Measurements from ENCODE around the gene JTB. TPM values are rescaled to one million over a fixed set of nuclear protein-coding genes. Genes with fewer than 3 reads are reported as not detected.

JTB gene
- total and polyA plus RNA-seq, 9 of the 15 experiments (the other 6 are each of a cell fraction or from before 2014, with no cell fraction given) = 24.7 to 308 (median 151) TPM

- TF ChIP-seq CHD4 (IDR thresholded peaks at IDR 0.05; ENCODE audit: insufficient read depth, insufficient replicate concordance, low read depth, low read length, poor library complexity, severe bottlenecking) (no peak), RBFOX2 (IDR thresholded peaks at IDR 0.05; ENCODE audit: low read depth, low read length) (no peak), KDM1A (IDR thresholded peaks at IDR 0.05) (no peak), ATF4 (CRISPR knock-in tag; IDR thresholded peaks at IDR 0.05) (no peak), ESRRB (CRISPR knock-in tag; IDR thresholded peaks at IDR 0.05; ENCODE audit: borderline replicate concordance) (no peak), KHSRP (IDR thresholded peaks at IDR 0.05) (no peak), MBD2 (IDR thresholded peaks at IDR 0.05; ENCODE audit: borderline replicate concordance, low read depth) (no peak), BRD9 (IDR thresholded peaks at IDR 0.05; ENCODE audit: low read depth, partially characterized antibody) (no peak), DPF2 (IDR thresholded peaks at IDR 0.05) (no peak), EZH2 (IDR thresholded peaks at IDR 0.05; ENCODE audit: borderline replicate concordance, low read depth, low read length) (no peak), JUND (IDR thresholded peaks at IDR 0.05; ENCODE audit: borderline replicate concordance, low read depth, low read length) (no peak), JUND (tag; IDR thresholded peaks at IDR 0.05; ENCODE audit: borderline replicate concordance, low read depth, low read length) (no peak), C11orf30 (IDR thresholded peaks at IDR 0.05; ENCODE audit: low read depth) (no peak), ZNF717 (CRISPR knock-in tag; IDR thresholded peaks at IDR 0.05) (no peak), CBX3 (IDR thresholded peaks at IDR 0.05; ENCODE audit: borderline replicate concordance in 1 of 2, low read length in 2 of 2) (no peak), HMG20B (CRISPR knock-in tag; IDR thresholded peaks at IDR 0.05) (no peak), IRF2 (CRISPR knock-in tag; IDR thresholded peaks at IDR 0.05) (no peak), GATAD2A (IDR thresholded peaks at IDR 0.05) (no peak), MAFF (IDR thresholded peaks at IDR 0.05; ENCODE audit: low read length) (no peak), SREBF2 (CRISPR knock-in tag; IDR thresholded peaks at IDR 0.05) (no peak)
- H3K9me1 ChIP-seq (ENCODE audit: control insufficient read depth, insufficient read depth, low read length) = no peaks in the 10 kb centered on the region
- CTCF ChIA-PET (ENCODE audit: low intra/inter-chr PET ratio) = no interaction called here
- DNase-seq (ENCODE audit: extremely low read depth in 1 of 4, low spot score in 3 of 4) (no peak), FAIRE-seq (no peak), ATAC-seq (no peak)
- peaks cover 92% of the 10 kb centered on the region; the same call in 2 of the 3 replicates for H3K36me3 ChIP-seq (ENCODE audit: control insufficient read depth, insufficient read depth, low read length)
- H2AFZ ChIP-seq (ENCODE audit: low read depth, low read length) = no peak overlapping the region
- no peak overlapping the region for H3K9ac ChIP-seq (ENCODE audit: insufficient read depth in 1 of 2, low read depth in 2 of 2, low read length in 2 of 2)
- H3K4me3 ChIP-seq = no peak overlapping the region
- BruUV-seq (replicated peaks) = no TSS peak
- H3K27me3 ChIP-seq (ENCODE audit: control insufficient read depth in 2 of 2, insufficient read depth in 2 of 2, low read length in 2 of 2) = no peaks in the 10 kb centered on the region
- H3K27ac ChIP-seq (ENCODE audit: extremely low read depth, low read depth, low read length) = no peak overlapping the region
- POLR2A ChIA-PET = interaction anchor here (0.8 to 2.2 kb wide), 2 partner anchors 14 to 24 kb away, joined by 3 to 6 read pairs; no protein-coding TSS in a partner anchor
- no peaks in the 10 kb centered on the region; a peak in 1 of 5 replicates for H3K4me1 ChIP-seq (replicated peaks in 1 of 2; ENCODE audit: control insufficient read depth in 2 of 2, insufficient read depth in 2 of 2, low read length in 2 of 2)
- intact Hi-C loops (cut with micrococcal nuclease) (no loop called here), in situ Hi-C loops (cut with MboI) (no loop called here)
- H4K20me1 ChIP-seq (replicated peaks; ENCODE audit: control insufficient read depth, insufficient read depth, low read length) = no peaks in the 10 kb centered on the region
- no peaks in the 10 kb centered on the region for H3K9me3 ChIP-seq (replicated peaks; ENCODE audit: control insufficient read depth, insufficient read depth, low read depth, low read length)
- H3K79me2 ChIP-seq (ENCODE audit: control insufficient read depth, insufficient read depth, low read length) = no peaks in the 10 kb centered on the region
- H3K4me2 ChIP-seq (ENCODE audit: insufficient read depth, low read length) = no peak overlapping the region
- WGBS (ENCODE audit: insufficient coverage, low coverage, missing lambda C conversion rate) = 96% methylated on average over 10 of the region's 10 CpGs
Observed at GRCh38 chr1:153937331-153937730, 40.1 kb downstream of the JTB start.
